ENCODE data around the gene HES4. TPM values are rescaled to one million over a fixed set of nuclear protein-coding genes. Genes with fewer than 3 reads are reported as not detected.
"Not testable (repeated sequence)": the region's sequence is repeated elsewhere in the genome, so short reads cannot be mapped to it uniquely, and the experiment has no call there.

HES4 gene
- total RNA-seq, 2 donors from 2014 or later, result 2.5 TPM; not detected in 1

- H3K4me1 Mint-ChIP-seq, result peaks cover 7% of the 10 kb centered on the region
- no peak overlapping the region for H3K27ac Mint-ChIP-seq
- H3K36me3 Mint-ChIP-seq (ENCODE audit: low read depth), result peaks cover 4% of the 10 kb centered on the region
- peak; percentile 5 for ATAC-seq (replicated peaks)
- peak overlapping the region; percentile 50 for H3K4me3 Mint-ChIP-seq
- H3K9me3 Mint-ChIP-seq, result no peaks in the 10 kb centered on the region
- H3K27me3 Mint-ChIP-seq, result peaks cover 22% of the 10 kb centered on the region
Measured at GRCh38 chr1:1001057-1001783, 1.3 kb upstream of the HES4 start.

- H3K4me3 Mint-ChIP-seq, result peak overlapping the region; percentile 50
- no peaks in the 10 kb centered on the region for H3K9me3 Mint-ChIP-seq
- ATAC-seq (replicated peaks), result no peak
- peaks cover 25% of the 10 kb centered on the region for H3K27me3 Mint-ChIP-seq
- H3K36me3 Mint-ChIP-seq (ENCODE audit: low read depth), result peaks cover 4% of the 10 kb centered on the region
- H3K4me1 Mint-ChIP-seq, result peaks cover 7% of the 10 kb centered on the region
- no peak overlapping the region for H3K27ac Mint-ChIP-seq
Measured at GRCh38 chr1:1000357-1001056, 610 bp upstream of the HES4 start.

GRCh38 chr1:998995-999724, 737 bp downstream of the HES4 start:
- no peaks in the 10 kb centered on the region for H3K9me3 Mint-ChIP-seq
- H3K4me3 Mint-ChIP-seq, result no peak overlapping the region
- peaks cover 25% of the 10 kb centered on the region for H3K27me3 Mint-ChIP-seq
- H3K4me1 Mint-ChIP-seq, result no peaks in the 10 kb centered on the region
- H3K36me3 Mint-ChIP-seq (ENCODE audit: low read depth), result no peaks in the 10 kb centered on the region
- no peak overlapping the region for H3K27ac Mint-ChIP-seq
- ATAC-seq (replicated peaks), result peak; percentile 32

- peaks cover 25% of the 10 kb centered on the region for H3K27me3 Mint-ChIP-seq
- no peak overlapping the region for H3K27ac Mint-ChIP-seq
- H3K4me3 Mint-ChIP-seq, result no peak overlapping the region
- ATAC-seq (replicated peaks), result no peak
- H3K9me3 Mint-ChIP-seq, result no peaks in the 10 kb centered on the region
- no peaks in the 10 kb centered on the region for H3K36me3 Mint-ChIP-seq (ENCODE audit: low read depth)
- H3K4me1 Mint-ChIP-seq, result no peaks in the 10 kb centered on the region
Measured at GRCh38 chr1:998745-998994, 1.2 kb downstream of the HES4 start.

GRCh38 chr1:997993-998744, 1.7 kb downstream of the HES4 start:
- Mint-ChIP-seq H3K27ac (no peak overlapping the region), H3K36me3 (ENCODE audit: low read depth) (no peaks in the 10 kb centered on the region), H3K4me3 (no peak overlapping the region), H3K9me3 (no peaks in the 10 kb centered on the region), H3K27me3 (peaks cover 22% of the 10 kb centered on the region), H3K4me1 (no peaks in the 10 kb centered on the region)
- ATAC-seq (replicated peaks), result no peak

GRCh38 chr1:997713-997992, 2.2 kb downstream of the HES4 start:
- Mint-ChIP-seq H3K36me3 (ENCODE audit: low read depth) (no peaks in the 10 kb centered on the region), H3K27me3 (peaks cover 20% of the 10 kb centered on the region), H3K4me3 (peak overlapping the region; percentile 12), H3K27ac (no peak overlapping the region), H3K9me3 (no peaks in the 10 kb centered on the region), H3K4me1 (peaks cover under 1% of the 10 kb centered on the region)
- no peak for ATAC-seq (replicated peaks)

- Mint-ChIP-seq H3K36me3 (ENCODE audit: low read depth) (no peaks in the 10 kb centered on the region), H3K9me3 (no peaks in the 10 kb centered on the region), H3K27me3 (peaks cover 20% of the 10 kb centered on the region), H3K4me3 (peak overlapping the region; percentile 12), H3K4me1 (peaks cover 7% of the 10 kb centered on the region), H3K27ac (no peak overlapping the region)
- no peak for ATAC-seq (replicated peaks)
Measured at GRCh38 chr1:996851-997712, 2.8 kb downstream of the HES4 start.

GRCh38 chr1:995665-996633, 3.9 kb downstream of the HES4 start:
- H3K27me3 Mint-ChIP-seq, result peaks cover 20% of the 10 kb centered on the region
- H3K4me1 Mint-ChIP-seq, result peaks cover 11% of the 10 kb centered on the region
- no peak overlapping the region for H3K27ac Mint-ChIP-seq
- no peak for ATAC-seq (replicated peaks)
- H3K36me3 Mint-ChIP-seq (ENCODE audit: low read depth), result no peaks in the 10 kb centered on the region
- H3K4me3 Mint-ChIP-seq, result no peak overlapping the region
- no peaks in the 10 kb centered on the region for H3K9me3 Mint-ChIP-seq

GRCh38 chr1:994546-994945, 5.4 kb downstream of the HES4 start:
- not testable (repeated sequence) for H3K9me3 Mint-ChIP-seq; H3K36me3 Mint-ChIP-seq (ENCODE audit: low read depth); ATAC-seq (replicated peaks); H3K4me3 Mint-ChIP-seq; H3K27ac Mint-ChIP-seq
- Mint-ChIP-seq H3K27me3 (peaks cover 20% of the 10 kb centered on the region), H3K4me1 (peaks cover 11% of the 10 kb centered on the region)

GRCh38 chr1:993379-993995, 6.4 kb downstream of the HES4 start:
- H3K9me3 Mint-ChIP-seq, result no peaks in the 10 kb centered on the region
- ATAC-seq (replicated peaks), result no peak
- H3K4me3 Mint-ChIP-seq, result no peak overlapping the region
- H3K27ac Mint-ChIP-seq, result no peak overlapping the region
- H3K4me1 Mint-ChIP-seq, result peaks cover 11% of the 10 kb centered on the region
- peaks cover 28% of the 10 kb centered on the region for H3K27me3 Mint-ChIP-seq
- no peaks in the 10 kb centered on the region for H3K36me3 Mint-ChIP-seq (ENCODE audit: low read depth)

GRCh38 chr1:992362-992761, 7.5 kb downstream of the HES4 start:
- Mint-ChIP-seq H3K9me3 (no peaks in the 10 kb centered on the region), H3K4me3 (peak overlapping the region; percentile 29), H3K4me1 (peaks cover 11% of the 10 kb centered on the region), H3K27ac (peak overlapping the region; percentile 0), H3K27me3 (peaks cover 27% of the 10 kb centered on the region), H3K36me3 (ENCODE audit: low read depth) (no peaks in the 10 kb centered on the region)
- ATAC-seq (replicated peaks), result peak; percentile 93

GRCh38 chr1:991895-992294, 8.0 kb downstream of the HES4 start:
- Mint-ChIP-seq H3K27me3 (peaks cover 22% of the 10 kb centered on the region), H3K4me1 (peaks cover 11% of the 10 kb centered on the region), H3K9me3 (no peaks in the 10 kb centered on the region), H3K36me3 (ENCODE audit: low read depth) (no peaks in the 10 kb centered on the region), H3K27ac (peak overlapping the region; percentile 0), H3K4me3 (peak overlapping the region; percentile 29)
- no peak for ATAC-seq (replicated peaks)

- H3K4me1 Mint-ChIP-seq, result peaks cover 11% of the 10 kb centered on the region
- not testable (repeated sequence) for H3K9me3 Mint-ChIP-seq; H3K27ac Mint-ChIP-seq; H3K36me3 Mint-ChIP-seq (ENCODE audit: low read depth); ATAC-seq (replicated peaks); H3K4me3 Mint-ChIP-seq
- H3K27me3 Mint-ChIP-seq, result peaks cover 24% of the 10 kb centered on the region
Measured at GRCh38 chr1:991275-991674, 8.6 kb downstream of the HES4 start.
